Gastrocnemius medialis (tissue), 4 donors: ENCODE data around the gene ATM. TPM values are rescaled to one million over a fixed set of nuclear protein-coding genes. Genes with fewer than 3 reads are reported as not detected.

Experiments used
- ATAC-seq, 2 donors: fragments of 150-250 bp; one replicate each; pipeline ENCODE4 v1.9.1; 2016
- DNase-seq, 2 donors: peaks; one replicate each; pipeline ENCODE4 v3.0.0-alpha.2; 2019
- H3K27ac ChIP-seq, 4 donors: fragments of 200-600 bp; sonication (generic); 1 replicate in 1 of 4; 2 replicates in 3 of 4; pipeline ENCODE4 v1.5.1; 2016 to 2018; ENCODE audit warnings: mild to moderate bottlenecking in 2 of 4, moderate library complexity in 1 of 4
- H3K27me3 ChIP-seq, 3 donors: fragments of 200-600 bp; sonication (generic) in 2 of 3; 1 replicate in 1 of 3; 2 replicates in 2 of 3; pipeline versions ENCODE4 v1.5.1 to v1.6.0; 2016 to 2019; ENCODE audit warnings: mild to moderate bottlenecking in 1 of 3, moderate library complexity in 1 of 3
- H3K36me3 ChIP-seq, 2 donors: fragments of 200-600 bp; sonication (generic) in 1 of 2; one replicate each; pipeline ENCODE4 v1.5.1; 2017 to 2018
- H3K4me1 ChIP-seq, 2 donors: fragments of 200-600 bp; sonication (generic) in 1 of 2; one replicate each; pipeline ENCODE4 v1.5.1; 2016 to 2017; ENCODE audit warnings: mild to moderate bottlenecking in 2 of 2
- H3K4me3 ChIP-seq, 4 donors: fragments of 200-600 bp; sonication (generic) in 3 of 4; 1 replicate in 1 of 4; 2 replicates in 3 of 4; pipeline ENCODE4 v1.5.1; 2016 to 2019; ENCODE audit warnings: mild to moderate bottlenecking in 2 of 4
- H3K9me3 ChIP-seq, 3 donors: fragments of 200-600 bp; sonication (generic) in 2 of 3; 1 replicate in 1 of 3; 2 replicates in 2 of 3; pipeline ENCODE4 v1.5.1; 2016 to 2019
- CTCF ChIP-seq, 5 experiments: fragments of 450-650 bp in 3 of 5; fragments of 200-600 bp in 2 of 5; sonication (generic) in 2 of 5; IDR thresholded peaks in 4 of 5; conservative IDR thresholded peaks in 1 of 5; 1 replicate in 4 of 5; 2 replicates in 1 of 5; pipeline ENCODE4 v1.5.1; 2016 to 2019; ENCODE audit warnings: antibody characterized with exemption in 5 of 5, mild to moderate bottlenecking in 3 of 5, moderate library complexity in 3 of 5
- POLR2A ChIP-seq, 2 donors: fragments of 450-650 bp; IDR thresholded peaks; one replicate each; pipeline ENCODE4 v1.6.1; 2017; ENCODE audit warnings: antibody characterized with exemption in 2 of 2, mild to moderate bottlenecking in 2 of 2, moderate library complexity in 2 of 2
- in situ Hi-C, 4 donors: fragments of 200-750 bp; cut with MboI; loops; one replicate each; pipeline versions ENCODE4 v1.15.0 to v1.8.0; 2017; ENCODE audit warnings: low sequenced_read_pairs in 4 of 4
- intact Hi-C: fragments of 100-400 bp; cut with DNase I; formaldehyde crosslinking; loops from one replicate; pipeline ENCODE4 v1.15.1; 2023; ENCODE audit warnings: low total_unique reads
- total RNA-seq, 4 donors: library from RNA; depleted of rRNA; stranded (reverse); fragments of >200 nt; gene quantifications; one replicate each; pipeline versions ENCODE4 v1.1.0 to v1.2.3, GENCODE V29; 2016

ATM gene
- total RNA-seq, 4 donors from 2014 or later = 9.3 to 21.6 (median 15.9) TPM

GRCh38 chr11:108204376-108204775, 18.5 kb upstream of the ATM start:
- H3K27ac ChIP-seq = no peak overlapping the region
- no peak for ATAC-seq
- no peak overlapping the region for H3K4me3 ChIP-seq
- in situ Hi-C loops (no loop called here), intact Hi-C loops (no loop called here)
- peaks cover 0 to 7% of the 10 kb centered on the region in 2 donors for H3K4me1 ChIP-seq
- H3K36me3 ChIP-seq = peaks cover 0 to 10% of the 10 kb centered on the region in 2 donors
- H3K9me3 ChIP-seq = no peaks in the 10 kb centered on the region
- no peak for DNase-seq
- no peaks in the 10 kb centered on the region for H3K27me3 ChIP-seq
- TF ChIP-seq CTCF (IDR thresholded peaks at IDR 0.05 in 4 of 5, conservative IDR thresholded peaks at IDR 0.05 in 1 of 5) (no peak), POLR2A (IDR thresholded peaks at IDR 0.05) (no peak)

- H3K9me3 ChIP-seq = no peaks in the 10 kb centered on the region
- H3K27ac ChIP-seq = no peak overlapping the region
- in situ Hi-C loops (no loop called here), intact Hi-C loops (no loop called here)
- no peak for ATAC-seq
- H3K4me1 ChIP-seq = peaks cover 0 to 7% of the 10 kb centered on the region in 2 donors
- H3K27me3 ChIP-seq = no peaks in the 10 kb centered on the region
- TF ChIP-seq CTCF (IDR thresholded peaks at IDR 0.05 in 4 of 5, conservative IDR thresholded peaks at IDR 0.05 in 1 of 5) = no peak
- TF ChIP-seq POLR2A (IDR thresholded peaks at IDR 0.05) = no peak
- DNase-seq = no peak
- no peak overlapping the region for H3K4me3 ChIP-seq
- H3K36me3 ChIP-seq = peaks cover 0 to 10% of the 10 kb centered on the region in 2 donors
These were observed 17.9 kb upstream of the ATM start for GRCh38 chr11:108204929-108205499.

GRCh38 chr11:108206171-108206570, 16.7 kb upstream of the ATM start:
- in situ Hi-C loops (no loop called here), intact Hi-C loops (no loop called here)
- H3K4me1 ChIP-seq = peaks cover 0 to 7% of the 10 kb centered on the region in 2 donors
- DNase-seq (peak in 1 of 2 donors; percentile 52), ATAC-seq (peak in 1 of 2 donors; percentile 76)
- no peaks in the 10 kb centered on the region for H3K27me3 ChIP-seq
- no peak overlapping the region for H3K27ac ChIP-seq
- TF ChIP-seq CTCF (IDR thresholded peaks at IDR 0.05 in 4 of 5, conservative IDR thresholded peaks at IDR 0.05 in 1 of 5) (no peak), POLR2A (IDR thresholded peaks at IDR 0.05) (no peak)
- H3K36me3 ChIP-seq = peaks cover 0 to 20% of the 10 kb centered on the region in 2 donors
- no peak overlapping the region for H3K4me3 ChIP-seq
- no peaks in the 10 kb centered on the region for H3K9me3 ChIP-seq

GRCh38 chr11:108206969-108207682, 15.7 kb upstream of the ATM start:
- Histone ChIP-seq H3K4me3 (no peak overlapping the region), H3K27me3 (no peaks in the 10 kb centered on the region), H3K9me3 (no peaks in the 10 kb centered on the region), H3K27ac (no peak overlapping the region), H3K4me1 (peaks cover 0 to 7% of the 10 kb centered on the region in 2 donors), H3K36me3 (peaks cover 0 to 20% of the 10 kb centered on the region in 2 donors)
- in situ Hi-C loops (no loop called here), intact Hi-C loops (no loop called here)
- DNase-seq (no peak), ATAC-seq (no peak)
- TF ChIP-seq CTCF (IDR thresholded peaks at IDR 0.05 in 4 of 5, conservative IDR thresholded peaks at IDR 0.05 in 1 of 5) (no peak), POLR2A (IDR thresholded peaks at IDR 0.05) (no peak)
